ENCODE measurements around the gene APC.

DNA sequence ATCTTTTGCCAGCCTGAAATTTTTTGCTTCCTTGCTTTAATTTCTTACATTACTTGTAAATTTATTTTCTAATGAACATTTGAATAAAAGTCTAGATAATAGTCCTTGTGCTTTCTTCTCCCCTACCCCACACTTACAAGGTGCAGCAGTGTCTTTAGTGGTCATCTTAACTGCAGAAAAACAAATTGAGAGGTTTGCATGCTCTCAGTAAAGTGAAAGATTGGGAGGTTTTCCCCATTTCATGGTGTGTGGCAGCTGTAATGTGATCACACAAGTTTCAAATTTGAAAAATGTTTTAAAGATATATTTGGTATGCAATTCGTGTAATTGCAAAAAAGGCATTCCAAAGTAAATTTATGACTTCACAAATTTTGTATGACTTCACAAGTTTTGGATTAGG, 14.7 kb downstream of the APC start:
- TF ChIP-seq POLR2AphosphoS5 (IDR thresholded peaks at IDR 0.05; ENCODE audit: borderline replicate concordance, low read depth, low read length) = no peak
- TF ChIP-seq EZH2 (IDR thresholded peaks at IDR 0.05) = no peak

All from SK-N-MC (cell line).